DMS53 (cell line): ENCODE results near the gene PRSS8.
A peak's percentile ranks its signal among the peaks of the same experiment; 100 is the strongest.
"Not testable (repeated sequence)": the region's sequence is repeated elsewhere in the genome, so short reads cannot be mapped to it uniquely, and the experiment has no call there.

ENCODE experiments used
- DNase-seq: peaks from one replicate; lab custom pipeline; 2025; lab: John Stamatoyannopoulos, UW

Gene PRSS8

DNA sequence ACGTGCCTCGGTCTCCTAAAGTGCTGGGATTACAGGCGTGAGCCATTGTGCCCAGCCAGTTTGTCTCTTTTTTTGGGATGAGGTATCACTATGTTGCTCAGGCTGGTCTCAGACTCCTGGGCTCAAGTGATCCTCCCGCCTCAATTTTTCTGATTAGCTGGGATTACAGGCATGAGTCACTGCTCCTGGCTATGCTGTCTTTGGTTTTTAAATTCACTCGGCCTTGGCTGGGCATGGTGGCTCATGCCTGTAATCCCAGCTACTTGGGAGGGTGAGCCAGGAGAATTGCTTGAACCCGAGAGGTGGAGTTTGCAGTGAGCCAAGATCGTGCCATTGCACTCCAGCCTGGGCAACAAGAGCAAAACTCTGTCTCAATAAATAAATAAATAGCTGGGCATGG lies 8.9 kb upstream of the PRSS8 start:
- not testable (repeated sequence) for DNase-seq

DNA sequence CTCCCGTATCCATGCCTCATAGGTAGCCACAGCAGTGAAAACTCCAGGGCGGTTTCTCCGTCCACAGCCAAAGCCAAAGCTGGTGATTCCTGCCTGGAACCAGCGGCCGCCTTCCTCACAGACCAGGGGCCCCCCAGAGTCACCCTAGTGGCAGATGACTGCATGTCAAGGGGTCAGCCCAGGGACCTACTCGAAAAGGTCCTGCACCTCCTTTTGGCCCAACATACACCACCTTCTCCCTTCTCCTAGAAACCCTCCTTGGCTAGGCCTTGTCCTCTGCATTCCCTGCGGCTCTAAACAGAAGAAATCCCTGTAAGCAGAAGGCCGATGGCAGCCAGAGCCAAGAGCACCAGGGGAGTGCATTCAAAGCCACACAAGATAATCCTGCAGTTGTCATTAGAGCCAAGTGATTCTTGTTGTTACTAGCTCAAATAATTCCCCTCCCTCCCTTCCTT lies 8.2 kb upstream of the PRSS8 start:
- DNase-seq = no peak

DNA sequence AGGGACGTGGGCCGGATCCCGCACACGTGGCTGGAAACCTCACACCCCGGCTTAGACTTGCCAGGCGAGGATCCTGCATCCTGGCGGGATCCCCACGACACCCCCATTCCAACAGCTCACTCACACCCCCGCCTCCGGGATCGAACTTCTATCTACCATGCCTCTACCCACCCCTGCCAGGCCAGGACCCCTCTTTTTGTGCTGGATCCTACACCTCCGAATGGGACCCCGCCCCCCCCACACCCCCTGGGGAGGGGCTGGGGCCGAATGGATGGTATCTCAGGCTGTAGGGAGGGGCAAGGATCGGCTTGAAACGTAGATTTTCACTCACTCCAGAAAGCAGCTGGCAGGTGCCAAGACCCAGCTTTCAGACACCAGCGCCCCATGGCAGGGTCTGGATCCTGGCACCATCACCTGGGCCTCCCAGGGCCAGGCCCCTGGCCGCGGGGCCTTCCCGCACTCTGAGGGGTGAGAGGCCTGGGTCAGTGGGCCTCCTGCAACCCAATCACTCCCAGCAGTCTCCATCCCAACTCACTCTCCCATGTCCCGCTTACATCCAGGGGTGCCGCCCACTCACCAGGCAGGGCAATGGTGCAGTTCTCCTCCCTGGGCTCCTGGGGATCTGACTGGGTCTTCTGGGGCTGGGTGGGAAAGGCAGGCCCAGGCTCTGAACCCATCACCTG lies 7.6 kb upstream of the PRSS8 start:
- no peak for DNase-seq

DNA sequence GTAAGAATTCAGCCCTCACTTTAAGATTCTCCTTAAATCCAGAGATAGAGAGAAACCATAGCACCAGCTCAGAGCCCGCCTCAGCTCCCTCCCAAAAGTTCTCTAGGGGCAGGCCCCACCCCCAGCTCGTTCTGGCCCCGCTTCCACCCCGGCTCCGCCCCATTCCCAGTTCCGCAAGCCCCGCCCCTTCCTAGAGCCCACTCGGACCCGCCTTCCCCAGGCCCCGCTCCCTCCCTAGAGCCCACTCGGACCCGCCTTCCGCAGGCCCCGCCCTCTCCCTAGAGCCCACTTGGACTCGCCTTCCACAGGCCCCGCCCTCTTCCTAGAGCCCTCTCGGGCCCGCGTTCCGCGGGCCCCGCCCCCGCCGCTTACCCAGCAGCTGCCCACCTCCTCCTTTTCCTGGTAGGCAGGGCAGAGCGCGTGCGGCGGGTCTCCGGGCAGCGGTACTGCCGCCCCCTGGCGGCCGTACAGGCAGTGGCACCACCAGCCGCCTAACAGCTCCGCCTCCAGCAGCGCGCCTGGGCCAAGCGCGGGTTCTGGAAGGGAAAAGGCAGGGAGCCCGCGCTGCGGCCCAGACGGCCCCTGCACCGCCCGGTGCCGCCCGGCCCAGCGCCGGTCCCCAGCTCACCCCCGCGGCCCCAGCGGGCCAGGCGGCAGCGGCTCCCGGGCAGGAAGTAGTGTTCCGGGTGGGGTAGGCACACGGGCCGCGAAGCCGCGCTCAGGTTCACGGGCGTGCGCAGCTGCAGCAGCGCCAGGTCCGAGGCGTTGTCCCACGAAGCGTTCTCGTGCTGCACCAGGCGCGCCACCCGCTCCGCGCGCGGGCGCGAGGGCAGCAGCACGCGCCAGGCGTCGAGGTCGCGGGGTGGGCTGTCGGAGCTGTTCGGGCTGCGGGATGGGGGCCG lies 6.8 kb upstream of the PRSS8 start:
- peak; percentile 98 for DNase-seq

DNA sequence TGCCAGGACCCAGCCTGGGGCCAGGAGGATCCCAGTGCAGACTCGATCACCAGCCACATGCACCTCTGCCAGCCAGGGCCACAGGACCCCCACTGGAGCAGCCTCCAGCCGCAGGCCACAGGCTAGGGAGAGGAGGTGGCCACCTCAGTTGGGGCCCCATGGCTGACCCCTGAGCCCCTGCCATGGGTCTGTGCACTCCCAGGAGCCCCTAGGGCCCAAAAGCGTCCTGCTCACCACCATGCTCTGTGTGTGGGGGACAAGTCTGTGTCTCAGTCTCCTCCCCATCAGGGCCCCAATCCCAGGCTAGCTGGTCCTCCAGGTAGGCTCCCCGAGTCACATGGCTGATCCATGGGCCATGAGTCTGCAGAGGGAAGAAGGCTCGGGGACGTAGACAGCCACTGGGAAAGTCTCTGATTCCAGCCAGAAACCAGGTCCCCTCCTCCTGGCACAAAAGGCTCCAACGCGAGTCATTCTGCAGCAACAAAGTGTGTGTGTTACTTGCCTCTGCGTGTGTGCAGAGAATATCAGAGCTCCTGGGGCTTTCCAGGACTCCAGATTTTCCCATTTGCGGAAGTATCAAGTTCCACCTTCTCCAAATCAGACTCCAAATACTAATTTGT lies 6.1 kb upstream of the PRSS8 start:
- peak; percentile 83 for DNase-seq

DNA sequence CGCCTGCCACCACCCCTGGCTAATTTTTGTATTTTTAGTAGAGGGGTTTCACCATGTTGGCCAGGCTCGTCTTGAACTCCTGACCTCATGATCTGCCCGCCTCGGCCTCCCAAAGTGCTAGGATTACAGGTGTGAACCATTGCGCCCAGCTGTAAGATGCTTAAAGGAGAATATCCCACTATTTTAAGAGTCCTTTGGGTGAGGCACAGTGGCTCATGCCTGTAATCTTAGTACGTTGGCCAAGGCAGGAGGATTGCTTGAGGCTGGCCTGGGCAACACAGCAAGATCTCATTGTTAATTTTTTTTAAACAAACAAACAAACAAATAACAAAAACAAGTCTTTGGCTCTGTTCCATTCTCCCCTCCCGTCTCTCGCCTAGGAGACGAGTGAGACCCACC lies 5.5 kb upstream of the PRSS8 start:
- not testable (repeated sequence) for DNase-seq

DNA sequence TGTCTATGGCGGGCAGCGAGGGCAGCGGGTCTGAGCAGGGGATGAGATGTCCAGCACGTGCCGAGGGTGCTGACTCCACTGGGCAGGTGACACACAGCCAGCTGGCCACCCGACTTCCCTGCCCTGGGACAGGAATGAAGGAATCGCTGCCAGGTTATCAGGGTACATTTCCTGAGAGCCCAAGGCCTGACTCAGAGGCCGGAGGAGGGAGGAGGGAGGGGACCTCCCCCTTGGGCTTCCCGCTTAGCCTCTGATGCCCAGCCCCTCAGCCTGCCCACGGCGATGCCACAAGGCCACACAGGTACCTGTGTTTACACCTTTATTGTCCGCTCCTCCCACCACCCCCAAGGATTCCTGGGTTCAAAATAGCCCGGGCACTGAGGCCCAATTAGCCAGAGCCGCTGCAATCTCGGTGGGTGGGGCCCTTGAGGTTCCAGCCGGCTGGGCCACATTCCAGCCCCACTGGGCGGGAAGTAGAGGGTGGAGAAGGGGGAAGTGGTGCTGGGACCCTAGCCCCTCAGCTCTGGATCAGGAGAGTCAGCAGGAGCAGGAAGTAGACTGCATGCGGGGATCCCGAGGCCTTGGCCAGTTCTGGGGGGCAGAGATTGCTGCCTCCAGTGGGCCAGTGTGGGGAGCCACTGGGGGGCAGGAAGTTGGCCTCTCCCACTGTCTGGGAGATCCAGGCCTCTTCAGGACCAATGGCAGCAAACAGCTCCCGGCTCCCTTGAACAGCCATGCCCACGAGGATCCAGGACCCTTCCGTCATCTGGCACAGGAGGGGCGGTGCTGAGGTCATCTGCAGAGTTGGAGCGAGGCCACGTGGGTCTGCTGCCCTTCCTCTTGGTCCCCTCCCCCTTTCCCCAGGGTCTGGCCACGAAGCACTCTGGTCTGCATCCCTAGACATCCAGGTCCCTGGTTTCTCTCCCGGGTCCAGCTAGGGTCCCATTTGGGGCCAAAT lies 3.4 kb upstream of the PRSS8 start:
- DNase-seq = no peak

DNA sequence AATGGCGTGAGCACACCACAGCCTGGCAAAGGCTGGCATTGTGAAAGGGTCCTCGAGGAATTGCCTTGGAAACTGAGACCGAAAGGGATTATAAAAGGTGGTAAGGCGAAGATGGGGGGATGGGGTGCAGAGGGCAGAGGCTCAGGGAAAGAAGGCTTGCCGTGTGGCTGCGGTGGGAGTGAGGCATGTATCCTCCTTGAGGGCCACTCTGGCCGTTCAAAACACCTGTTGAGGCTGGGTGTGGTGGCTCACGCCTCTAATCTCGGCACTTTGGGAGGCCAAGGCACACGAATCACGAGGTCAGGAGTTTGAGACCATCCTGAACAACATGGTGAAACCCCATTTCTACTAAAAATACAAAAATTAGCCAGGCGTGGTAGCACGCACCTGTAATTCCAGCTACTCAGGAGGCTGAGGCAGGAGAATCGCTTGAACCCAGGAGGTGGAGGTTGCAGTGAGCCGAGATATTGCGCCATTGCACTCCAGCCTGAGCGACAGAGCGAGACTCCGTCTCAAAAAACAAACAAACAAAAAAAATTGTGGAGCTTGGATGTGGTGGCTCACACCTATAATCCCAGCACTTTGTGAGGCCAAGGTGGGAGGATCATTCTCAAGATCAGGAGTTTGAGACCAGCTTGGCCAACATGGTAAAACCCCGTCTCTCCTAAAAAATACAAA lies 1.4 kb upstream of the PRSS8 start:
- DNase-seq = not testable (repeated sequence)

DNA sequence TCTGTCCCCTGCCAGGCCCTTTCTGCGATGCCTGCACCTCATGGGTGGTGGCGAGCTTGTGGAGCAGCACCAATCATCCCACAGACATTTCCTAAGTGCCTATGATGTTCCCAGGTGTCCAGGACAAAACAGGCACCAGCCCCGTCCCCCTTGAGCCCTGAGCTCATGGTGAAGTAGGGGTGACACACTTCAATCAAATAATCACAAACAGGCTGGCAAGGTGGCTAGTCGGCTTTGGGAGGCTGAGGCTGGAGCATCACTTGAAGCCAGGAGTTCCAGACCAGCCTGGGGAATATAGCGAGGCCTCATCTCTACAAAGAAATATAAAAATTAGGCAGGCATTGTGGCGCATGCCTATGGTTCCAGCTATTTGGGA lies 748 bp upstream of the PRSS8 start:
- no peak for DNase-seq

DNA sequence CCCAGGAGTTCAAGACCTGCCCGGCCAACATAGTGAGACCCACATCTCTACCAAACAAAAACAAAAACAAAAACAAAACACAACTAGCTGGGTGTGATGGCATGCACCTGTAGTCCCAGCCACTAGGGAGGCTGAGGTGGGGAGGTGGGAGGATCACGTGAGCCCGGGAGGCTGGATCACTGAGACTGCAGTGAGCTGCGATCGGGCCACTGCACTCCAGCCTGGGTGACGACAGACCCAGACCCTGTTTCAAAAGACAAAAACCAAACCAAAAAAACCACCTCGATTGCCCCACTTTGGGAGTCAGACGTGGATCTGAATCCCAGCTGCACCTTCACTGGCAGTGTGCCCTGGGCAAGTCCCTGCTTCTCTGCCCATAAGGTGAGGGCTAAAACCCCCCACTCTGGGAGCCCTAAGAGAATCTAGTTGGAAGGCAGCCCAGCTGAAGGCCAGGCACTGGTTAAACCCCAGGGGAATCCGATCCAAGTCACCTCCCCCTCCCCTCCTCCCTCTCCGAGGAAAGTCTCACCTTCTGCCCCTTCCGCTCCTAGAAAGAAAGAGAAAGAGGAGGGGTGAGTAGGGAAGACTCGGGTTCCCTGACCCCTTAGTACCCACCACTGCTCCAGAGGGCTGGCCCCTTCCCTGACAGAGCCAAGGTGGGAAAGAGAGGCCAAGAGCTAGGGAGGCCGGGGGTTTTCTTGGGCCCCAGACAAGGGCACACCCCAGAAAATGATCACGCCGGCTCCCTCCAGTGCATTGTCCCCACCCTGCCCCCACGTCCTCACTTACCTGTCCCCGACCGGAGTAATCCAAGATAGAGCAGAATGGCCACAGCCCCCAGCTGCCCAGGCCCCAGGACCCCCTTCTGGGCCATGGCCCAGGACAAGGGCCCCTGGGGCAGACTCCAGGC lies 647 bp downstream of the PRSS8 start:
- peak; percentile 47 for DNase-seq

DNA sequence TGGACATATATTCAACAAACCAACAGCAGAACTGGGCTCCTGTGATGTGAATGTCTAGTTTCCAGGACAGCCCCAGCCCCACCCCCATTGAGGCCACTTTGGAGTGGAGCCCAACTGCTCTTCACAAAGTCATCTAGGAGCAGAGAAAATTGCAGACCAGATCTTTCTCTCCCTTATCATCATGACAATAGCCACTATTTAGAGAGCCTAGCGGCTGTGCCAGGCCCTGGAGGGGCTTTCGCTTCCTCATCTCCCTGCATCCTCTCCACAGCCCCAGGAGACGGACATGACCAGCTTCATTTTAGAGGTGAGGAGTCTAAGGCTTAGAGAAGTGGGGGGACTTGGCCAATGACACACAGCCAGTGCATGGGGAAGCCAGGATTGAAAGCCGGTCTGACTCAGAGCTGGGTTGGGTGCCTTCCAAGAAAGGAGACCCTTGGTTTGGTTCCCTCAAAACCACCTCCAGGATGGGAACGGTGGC lies 1.4 kb downstream of the PRSS8 start:
- no peak for DNase-seq

DNA sequence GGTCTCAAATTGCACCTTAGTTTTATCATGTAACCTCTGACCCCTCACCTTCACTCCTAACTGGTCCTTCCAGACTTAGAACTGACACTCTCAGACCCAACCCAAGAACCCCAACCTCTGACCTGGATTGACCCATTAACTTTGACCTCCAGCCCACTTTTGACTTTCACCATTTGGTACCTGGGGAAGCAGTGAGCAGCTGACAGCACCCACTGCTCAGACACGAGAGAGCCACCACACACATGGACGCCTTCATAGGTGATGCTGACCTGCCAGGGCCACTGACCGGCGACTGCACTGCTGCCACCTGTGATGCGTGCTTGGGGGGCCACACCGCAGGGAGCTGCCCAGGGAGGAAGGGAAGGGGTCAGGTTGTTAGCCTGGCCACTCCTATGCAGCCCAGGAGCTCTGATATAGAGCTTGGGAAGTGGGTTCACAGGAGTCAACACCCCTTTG lies 2.5 kb downstream of the PRSS8 start:
- DNase-seq = no peak

DNA sequence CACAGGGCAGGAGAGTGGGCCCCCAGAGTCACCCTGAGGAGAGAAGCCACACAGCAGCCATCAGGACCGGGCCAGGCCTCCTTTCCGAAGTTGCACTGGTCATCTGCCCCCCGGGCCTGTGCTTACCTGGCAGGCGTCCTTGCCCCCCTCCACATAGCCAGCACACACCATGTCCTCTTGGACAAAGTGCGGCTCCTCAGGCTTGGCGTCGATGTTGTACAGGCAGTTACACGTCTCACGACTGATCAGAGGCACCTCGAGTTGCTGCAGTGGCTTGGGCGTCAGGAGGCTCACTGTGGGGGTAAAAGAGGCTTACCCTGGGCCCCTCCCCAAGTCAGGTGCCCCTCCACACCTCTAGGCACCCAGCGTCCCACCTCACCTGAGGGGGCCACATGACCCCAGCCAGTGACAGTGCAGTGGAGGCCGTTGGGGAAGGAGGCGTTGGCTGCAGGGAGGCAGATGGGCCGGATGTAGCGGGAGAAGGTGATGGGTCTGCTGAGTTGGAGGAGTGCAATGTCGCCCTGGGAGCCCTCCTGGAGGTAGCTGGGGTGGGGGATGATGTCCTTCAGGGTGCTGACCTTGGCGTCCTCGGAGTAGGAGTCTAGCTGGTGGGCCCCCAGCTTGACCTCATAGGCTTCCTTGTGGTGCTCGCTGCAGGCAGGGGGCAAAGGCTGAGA lies 3.1 kb downstream of the PRSS8 start:
- no peak for DNase-seq

DNA sequence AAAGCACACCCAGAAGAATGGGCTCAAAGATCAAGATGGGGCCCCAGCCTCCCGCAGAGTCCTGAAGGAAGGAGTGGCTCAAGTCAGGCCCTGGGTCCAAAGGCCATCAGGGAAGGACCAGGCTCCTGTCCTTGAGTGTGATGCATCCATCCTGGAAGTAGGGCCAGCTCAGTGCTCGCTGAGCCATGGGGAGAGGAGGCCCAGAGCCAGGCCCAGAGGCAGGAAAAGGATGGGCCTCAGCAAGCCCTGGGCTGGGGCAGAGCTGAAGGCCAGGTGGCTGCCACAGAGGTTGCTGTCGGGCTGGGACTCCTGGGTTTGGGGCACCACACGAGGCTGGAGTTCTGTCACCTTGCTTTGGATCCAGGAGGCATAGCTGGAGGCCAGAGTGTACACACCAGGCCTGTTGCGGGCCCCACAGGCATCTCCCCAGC lies 3.7 kb downstream of the PRSS8 start:
- DNase-seq = no peak

DNA sequence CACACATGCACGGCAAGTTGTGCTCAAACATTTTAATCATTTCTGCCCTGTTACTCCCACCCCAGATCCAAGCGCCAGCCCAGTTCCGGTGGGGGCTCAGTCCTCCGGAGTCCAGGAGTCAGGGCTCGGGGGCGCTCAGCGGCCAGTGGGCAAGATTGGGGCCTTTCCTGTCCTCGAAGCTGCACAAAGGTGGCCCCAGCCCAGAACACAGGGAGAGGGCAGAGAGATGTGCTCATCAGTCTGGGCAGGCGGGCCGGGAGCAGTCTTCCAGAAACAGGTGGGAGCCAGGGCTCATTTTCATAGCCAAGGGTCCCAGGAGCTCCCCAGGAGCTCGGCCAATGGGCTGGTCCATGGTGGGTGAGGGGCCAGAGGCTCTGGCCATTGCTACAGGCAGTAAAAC lies 4.1 kb downstream of the PRSS8 start:
- DNase-seq = no peak

DNA sequence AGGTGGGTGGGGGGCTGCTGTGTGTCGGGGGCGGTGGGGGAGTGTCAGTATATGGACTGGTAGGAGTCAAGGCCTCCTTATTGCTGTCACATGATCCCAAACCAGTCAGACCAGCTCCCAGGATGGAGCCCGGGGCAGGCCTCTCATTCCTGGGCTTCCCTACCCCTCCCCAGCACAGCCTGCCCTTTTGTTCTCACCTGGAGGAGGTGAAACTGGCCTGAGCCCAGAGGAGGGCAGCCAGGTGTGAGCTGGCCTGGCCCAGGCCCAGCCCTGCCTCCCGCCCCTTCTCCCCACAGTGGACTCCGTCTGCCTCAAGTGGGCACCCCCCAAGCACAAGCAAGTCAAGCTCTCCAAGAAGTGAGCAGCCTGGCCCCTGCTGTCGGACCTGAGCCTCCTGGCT lies 4.6 kb downstream of the PRSS8 start:
- peak; percentile 93 for DNase-seq

DNA sequence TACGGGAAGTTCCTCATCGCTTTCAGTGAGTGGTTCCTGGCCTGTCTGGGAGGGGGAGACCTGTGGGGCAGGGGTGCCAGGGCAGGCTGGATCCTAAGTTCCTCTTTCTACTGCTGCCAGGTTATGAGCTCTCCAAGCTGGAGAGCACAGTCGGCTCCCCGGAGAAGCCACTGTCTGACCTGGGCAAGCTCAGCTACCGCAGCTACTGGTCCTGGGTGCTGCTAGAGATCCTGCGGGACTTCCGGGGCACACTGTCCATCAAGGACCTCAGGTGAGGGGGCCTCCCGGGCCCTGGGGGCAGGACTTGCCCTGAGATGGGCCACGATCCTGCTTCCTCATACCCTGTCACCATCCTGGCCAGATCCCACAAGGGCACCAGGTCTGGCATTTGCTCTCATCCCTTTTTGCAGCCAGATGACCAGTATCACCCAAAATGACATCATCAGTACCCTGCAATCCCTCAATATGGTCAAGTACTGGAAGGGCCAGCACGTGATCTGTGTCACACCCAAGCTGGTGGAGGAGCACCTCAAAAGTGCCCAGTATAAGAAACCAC lies 5.1 kb downstream of the PRSS8 start:
- DNase-seq = peak; percentile 82

DNA sequence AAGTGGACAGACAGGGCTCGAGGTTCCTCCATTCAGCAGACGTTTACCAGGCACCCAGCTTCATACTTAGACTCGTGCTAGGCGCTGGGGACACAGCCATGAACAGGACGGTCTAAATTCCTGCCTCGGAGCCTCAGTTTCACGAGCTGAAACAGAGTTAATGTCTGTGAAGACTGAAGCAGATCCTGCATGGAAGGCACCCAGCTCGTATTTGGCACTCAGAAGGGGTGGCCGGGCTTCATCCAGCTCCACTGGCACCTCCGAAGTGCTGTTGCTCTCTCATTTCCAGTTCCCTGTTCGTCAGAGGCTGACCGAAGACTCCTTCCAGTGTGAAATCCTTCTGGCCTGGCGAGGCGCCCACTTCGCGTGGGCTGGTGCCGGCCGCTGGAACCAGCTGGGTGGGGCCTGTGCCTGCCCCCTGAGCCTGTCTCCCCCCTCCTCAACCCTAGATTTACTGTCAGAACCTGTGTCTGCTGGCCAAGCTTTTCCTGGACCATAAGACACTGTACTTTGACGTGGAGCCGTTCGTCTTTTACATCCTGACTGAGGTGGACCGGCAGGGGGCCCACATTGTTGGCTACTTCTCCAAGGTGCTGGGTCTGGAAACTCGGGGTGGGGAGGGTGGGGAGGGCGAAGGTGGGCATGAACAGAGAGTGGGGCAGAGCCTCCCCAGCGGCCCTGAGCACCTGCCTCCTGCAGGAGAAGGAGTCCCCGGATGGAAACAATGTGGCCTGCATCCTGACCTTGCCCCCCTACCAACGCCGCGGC lies 5.8 kb downstream of the PRSS8 start:
- no peak for DNase-seq
